Prostate gland (tissue), 2 donors: ENCODE results near the gene CATSPERD. TPM values are rescaled to one million over a fixed set of nuclear protein-coding genes. Genes with fewer than 3 reads are reported as not detected.
A peak's percentile ranks its signal among the peaks of the same experiment; 100 is the strongest.
"Not testable (repeated sequence)": the region's sequence is repeated elsewhere in the genome, so short reads cannot be mapped to it uniquely, and the experiment has no call there.

Experiments
- DNase-seq: peaks from one replicate; pipeline ENCODE4 v3.0.0-alpha.2; 2019; ENCODE audit warnings: low spot score
- H3K27ac ChIP-seq, 2 donors: fragments of 200-600 bp; sonication (generic); 2 replicates each; pipeline ENCODE4 v1.5.1; 2017 to 2019
- H3K27me3 ChIP-seq: fragments of 200-600 bp; sonication (generic); replicated peaks from 2 replicates; pipeline ENCODE4 v1.5.1; 2019; ENCODE audit not compliant: insufficient read depth
- H3K36me3 ChIP-seq, 2 donors: fragments of 200-600 bp; sonication (generic); 1 replicate in 1 of 2; 2 replicates in 1 of 2; pipeline versions ENCODE4 v1.5.1 to v1.8.1; 2017 to 2019
- H3K4me1 ChIP-seq: fragments of 200-600 bp; sonication (generic); replicated peaks from 2 replicates; pipeline ENCODE4 v1.5.1; 2019
- H3K4me3 ChIP-seq, 2 donors: fragments of 200-600 bp; sonication (generic); 2 replicates each; pipeline ENCODE4 v1.5.1; 2017 to 2019
- H3K9me3 ChIP-seq: fragments of 200-600 bp; sonication (generic); 2 replicates; pipeline ENCODE4 v1.5.1; 2017
- POLR2A ChIP-seq: fragments of 450-650 bp; IDR thresholded peaks from one replicate; pipeline ENCODE4 v1.6.1; 2016; ENCODE audit warnings: antibody characterized with exemption, mild to moderate bottlenecking
- POLR2AphosphoS5 ChIP-seq: sonication (generic); formaldehyde crosslinking; IDR thresholded peaks from one replicate; pipeline ENCODE4 v1.6.1; 2017; ENCODE audit warnings: antibody characterized with exemption
- WGBS: methylation state at CpG from one replicate; pipeline ENCODE4 v1.1.5; 2018; 5-methylcytosine and 5-hydroxymethylcytosine counted together
- intact Hi-C: fragments of 100-400 bp; cut with DNase I; formaldehyde crosslinking; loops from one replicate; pipeline ENCODE4 v1.14.2; 2022
- total RNA-seq, 2 donors: library from RNA; depleted of rRNA; stranded (reverse); fragments of >200 nt; gene quantifications; one replicate each; pipeline ENCODE4 v1.1.0, GENCODE V29; 2016
- TF ChIP-seq, protein P1 (sequence below), 4 experiments: fragments of 200-600 bp in 2 of 4; fragments of 450-650 bp in 2 of 4; sonication (generic) in 2 of 4; IDR thresholded peaks; 1 replicate in 3 of 4; 2 replicates in 1 of 4; pipeline ENCODE4 v1.5.1; 2016 to 2019; ENCODE audit warnings: antibody characterized with exemption in 4 of 4, mild to moderate bottlenecking in 2 of 4, moderate library complexity in 2 of 4

CATSPERD gene
- total RNA-seq, 2 donors from 2014 or later: 1.4 TPM; not detected in 1

DNA sequence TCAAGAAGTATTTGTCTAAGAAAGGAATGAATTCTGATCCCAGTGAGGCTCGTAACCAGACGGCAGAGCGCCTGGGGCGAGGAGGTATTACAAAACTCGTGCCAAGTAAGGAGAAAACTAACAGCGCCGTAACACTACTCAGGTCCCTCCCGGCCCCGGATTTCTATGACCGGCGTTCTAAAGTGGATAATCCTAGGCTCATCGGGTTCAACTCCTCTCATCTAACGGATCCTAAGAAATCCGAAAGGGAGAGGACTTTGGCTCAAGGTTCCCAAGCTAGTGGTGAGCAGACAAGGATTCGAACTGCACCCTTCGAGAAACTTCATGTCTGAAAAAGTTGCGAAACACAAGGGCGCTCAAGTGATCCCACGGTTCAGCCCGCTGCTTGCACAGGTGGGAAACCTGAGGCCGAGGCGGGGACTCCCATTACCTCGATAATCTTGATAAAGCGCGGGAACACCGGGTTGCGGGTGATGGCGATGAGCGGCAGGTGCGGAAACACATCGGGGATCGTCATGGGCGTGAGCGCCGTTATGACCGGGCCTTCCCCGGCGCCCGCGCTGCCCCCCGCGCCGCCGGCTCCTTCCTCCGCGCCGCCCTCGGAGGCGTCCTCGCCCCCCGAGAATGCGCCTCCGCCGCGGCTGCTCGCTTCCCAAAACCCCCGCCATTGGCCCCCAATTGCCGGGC is 1.0 kb upstream of the CATSPERD start:
- peaks cover 9% of the 10 kb centered on the region for H3K4me1 ChIP-seq
- intact Hi-C loops: no loop called here
- DNase-seq: no peak
- no peaks in the 10 kb centered on the region for H3K27me3 ChIP-seq
- H3K27ac ChIP-seq: peak overlapping the region; percentile 89 to 90
- H3K4me3 ChIP-seq: peak overlapping the region; percentile 97 to 99
- no peak for TF ChIP-seq POLR2AphosphoS5
- no peak for TF ChIP-seq POLR2A
- TF ChIP-seq, protein P1, sequence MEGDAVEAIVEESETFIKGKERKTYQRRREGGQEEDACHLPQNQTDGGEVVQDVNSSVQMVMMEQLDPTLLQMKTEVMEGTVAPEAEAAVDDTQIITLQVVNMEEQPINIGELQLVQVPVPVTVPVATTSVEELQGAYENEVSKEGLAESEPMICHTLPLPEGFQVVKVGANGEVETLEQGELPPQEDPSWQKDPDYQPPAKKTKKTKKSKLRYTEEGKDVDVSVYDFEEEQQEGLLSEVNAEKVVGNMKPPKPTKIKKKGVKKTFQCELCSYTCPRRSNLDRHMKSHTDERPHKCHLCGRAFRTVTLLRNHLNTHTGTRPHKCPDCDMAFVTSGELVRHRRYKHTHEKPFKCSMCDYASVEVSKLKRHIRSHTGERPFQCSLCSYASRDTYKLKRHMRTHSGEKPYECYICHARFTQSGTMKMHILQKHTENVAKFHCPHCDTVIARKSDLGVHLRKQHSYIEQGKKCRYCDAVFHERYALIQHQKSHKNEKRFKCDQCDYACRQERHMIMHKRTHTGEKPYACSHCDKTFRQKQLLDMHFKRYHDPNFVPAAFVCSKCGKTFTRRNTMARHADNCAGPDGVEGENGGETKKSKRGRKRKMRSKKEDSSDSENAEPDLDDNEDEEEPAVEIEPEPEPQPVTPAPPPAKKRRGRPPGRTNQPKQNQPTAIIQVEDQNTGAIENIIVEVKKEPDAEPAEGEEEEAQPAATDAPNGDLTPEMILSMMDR (IDR thresholded peaks at IDR 0.05): no peak
- WGBS: under 1% methylated on average over 58 of the region's 58 CpGs
- H3K36me3 ChIP-seq: no peaks in the 10 kb centered on the region
- H3K9me3 ChIP-seq: no peaks in the 10 kb centered on the region

DNA sequence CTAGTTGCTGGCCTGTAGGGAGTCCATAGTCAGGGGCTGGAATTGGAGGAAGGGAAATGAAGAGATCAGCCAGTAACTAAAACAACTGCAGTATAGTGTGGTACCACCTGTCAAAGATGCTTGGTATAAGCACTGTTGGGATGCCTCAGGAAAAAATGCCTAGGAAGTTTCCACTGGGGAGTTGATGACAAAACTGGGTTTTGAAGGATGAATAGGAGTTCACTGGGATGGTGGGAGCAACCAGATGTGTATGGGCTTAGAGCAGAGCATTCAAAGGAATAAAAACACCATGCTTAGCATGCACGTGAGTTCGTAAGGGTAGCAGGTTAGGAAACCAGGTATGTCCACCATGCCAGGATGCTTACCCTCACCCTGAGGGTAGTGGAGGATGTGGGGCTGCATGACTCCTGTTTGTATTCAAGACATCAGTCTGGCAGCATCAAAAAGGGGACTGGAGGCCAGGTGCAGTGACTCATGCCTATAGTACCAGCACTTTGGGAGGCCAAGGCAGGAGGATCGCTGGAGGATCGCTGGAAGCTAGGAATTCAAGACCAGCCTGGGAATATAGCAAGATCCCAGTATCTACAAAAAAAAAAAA is 7.1 kb downstream of the CATSPERD start:
- Histone ChIP-seq H3K27ac (no peak overlapping the region), H3K9me3 (no peaks in the 10 kb centered on the region), H3K36me3 (no peaks in the 10 kb centered on the region), H3K4me3 (no peak overlapping the region), H3K27me3 (no peaks in the 10 kb centered on the region), H3K4me1 (no peaks in the 10 kb centered on the region)
- DNase-seq: no peak
- whole genome bisulfite sequencing: 96% methylated on average over 4 of the region's 4 CpGs
- no peak for TF ChIP-seq POLR2AphosphoS5
- no peak for TF ChIP-seq POLR2A
- TF ChIP-seq, protein P1 (IDR thresholded peaks at IDR 0.05): no peak
- intact Hi-C loops: no loop called here

DNA sequence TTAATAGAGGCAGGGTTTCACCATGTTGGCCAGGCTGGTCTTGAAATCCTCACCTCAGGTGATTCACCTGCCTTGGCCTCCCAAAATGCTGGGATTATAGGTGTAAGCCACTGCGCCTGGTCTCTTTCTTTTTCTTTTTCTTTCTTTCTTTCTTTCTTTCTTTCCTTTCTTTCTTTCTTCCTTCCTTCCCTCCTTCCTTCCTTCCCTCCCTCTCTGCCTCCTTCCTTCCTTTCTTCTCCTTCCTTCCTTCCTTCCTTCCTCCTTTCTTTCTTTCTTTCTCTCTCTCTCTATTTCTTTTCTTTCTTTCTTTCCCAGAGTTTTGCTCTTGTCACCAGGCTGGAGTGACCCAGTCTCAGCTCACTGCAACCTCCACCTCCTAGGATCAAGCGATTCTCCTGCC is 12.7 kb downstream of the CATSPERD start:
- H3K27ac ChIP-seq, DNase-seq, H3K4me1 ChIP-seq, H3K27me3 ChIP-seq, H3K9me3 ChIP-seq, intact Hi-C loops, H3K4me3 ChIP-seq, H3K36me3 ChIP-seq: not testable (repeated sequence)
- 76% methylated on average over 2 of the region's 2 CpGs for WGBS

DNA sequence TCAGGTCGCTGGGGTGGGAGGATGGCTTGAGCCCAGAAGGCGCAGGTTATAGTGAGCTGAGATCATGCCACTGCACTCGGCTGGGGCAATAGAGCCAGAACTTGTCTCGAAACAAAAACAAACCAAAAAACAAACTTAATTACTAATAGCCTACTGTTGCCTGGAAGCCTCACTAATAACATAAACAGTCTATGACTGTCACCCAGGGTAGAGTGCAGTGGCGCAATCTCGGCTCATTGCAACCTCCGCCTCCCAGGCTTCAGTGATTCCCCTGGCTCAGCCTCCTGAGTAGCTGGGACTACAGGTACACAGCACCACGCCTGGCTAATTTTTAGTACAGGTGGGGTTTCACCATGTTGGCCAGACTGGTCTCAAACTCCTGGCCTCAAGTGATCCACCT is 18.0 kb downstream of the CATSPERD start:
- Histone ChIP-seq H3K36me3 (no peaks in the 10 kb centered on the region), H3K4me1 (no peaks in the 10 kb centered on the region), H3K9me3 (no peaks in the 10 kb centered on the region), H3K27ac (no peak overlapping the region), H3K4me3 (no peak overlapping the region), H3K27me3 (no peaks in the 10 kb centered on the region)
- DNase-seq: no peak
- 77% methylated on average over 8 of the region's 8 CpGs for WGBS
- intact Hi-C loops: no loop called here
- TF ChIP-seq POLR2A (no peak), POLR2AphosphoS5 (no peak)
- TF ChIP-seq, protein P1 (IDR thresholded peaks at IDR 0.05): no peak

DNA sequence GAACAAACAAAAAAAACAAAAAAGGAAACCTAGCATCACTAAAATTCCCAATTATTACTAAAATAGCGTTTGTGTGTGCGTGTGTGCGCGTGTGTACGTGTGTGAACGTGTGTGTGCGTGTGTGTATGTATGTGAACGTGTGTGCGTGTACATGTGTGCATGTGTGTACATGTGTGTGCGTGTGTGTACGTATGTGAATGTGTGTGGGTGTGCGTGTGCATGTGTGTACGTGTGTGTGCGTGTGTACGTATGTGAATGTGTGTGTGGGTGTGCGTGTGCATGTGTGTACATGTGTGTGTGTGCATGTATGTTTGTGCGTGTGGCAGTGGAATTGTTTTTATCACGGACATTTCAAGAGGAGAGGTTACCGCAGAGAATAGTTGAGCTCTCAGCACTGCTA is 21.6 kb downstream of the CATSPERD start:
- Histone ChIP-seq H3K36me3 (no peaks in the 10 kb centered on the region), H3K4me1 (no peaks in the 10 kb centered on the region), H3K27ac (no peak overlapping the region), H3K27me3 (no peaks in the 10 kb centered on the region), H3K9me3 (no peaks in the 10 kb centered on the region), H3K4me3 (no peak overlapping the region)
- no peak for TF ChIP-seq POLR2A
- TF ChIP-seq, protein P1 (IDR thresholded peaks at IDR 0.05): no peak
- TF ChIP-seq POLR2AphosphoS5: no peak
- intact Hi-C loops: no loop called here
- no peak for DNase-seq
- 87% methylated on average over 19 of the region's 19 CpGs for WGBS
